Fibroblast of mammary gland (primary cell): ENCODE data around the gene ANK2.

Experiments used
- DNase-seq: peaks from one replicate; pipeline ENCODE4 v3.0.0-alpha.2; 2010; ENCODE audit warnings: low read depth
- H3K4me3 ChIP-seq: 2 replicates; pipeline ENCODE4 v1.5.1; 2011; ENCODE audit warnings: low read depth, mild to moderate bottlenecking, low read length, moderate library complexity; ENCODE audit not compliant: control insufficient read depth
- CTCF ChIP-seq: conservative IDR thresholded peaks from 2 replicates; pipeline ENCODE4 v1.5.1; 2011; ENCODE audit warnings: low read depth, low read length, inconsistent platforms; ENCODE audit not compliant: control insufficient read depth, insufficient read depth

Gene ANK2

GRCh38 chr4:113101669-113102068 is 52.2 kb downstream of the ANK2 start:
- TF ChIP-seq CTCF = no peak
- DNase-seq = peak; percentile 39

DNA sequence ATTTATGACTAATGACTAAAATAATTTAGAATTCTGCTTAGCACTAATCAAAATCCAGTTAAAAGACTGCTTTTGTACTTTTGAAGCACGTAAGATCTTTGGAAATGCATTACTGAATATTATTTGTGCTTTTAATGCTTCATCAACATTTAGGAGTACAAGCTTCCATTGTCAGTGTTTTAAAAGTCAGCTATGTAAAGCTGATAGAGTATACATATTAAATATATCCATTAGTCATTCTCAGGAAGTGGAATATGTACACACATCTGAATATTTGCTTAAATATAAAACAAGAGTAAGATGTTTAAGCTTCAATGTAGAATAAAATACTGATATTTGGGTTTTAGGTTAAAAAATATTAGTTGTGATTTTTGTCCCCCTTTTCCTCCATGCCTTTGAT is 54.1 kb downstream of the ANK2 start:
- DNase-seq = no peak

More at GRCh38 chr4:113101669-113102068, 52.2 kb downstream of the ANK2 start:
- H3K4me3 ChIP-seq = no peak overlapping the region

GRCh38 chr4:113106108-113106507 is 56.7 kb downstream of the ANK2 start:
- no peak overlapping the region for H3K4me3 ChIP-seq
- TF ChIP-seq CTCF = peak; percentile 52
- peak; percentile 66 for DNase-seq

More for the DNA sequence above, 54.1 kb downstream of the ANK2 start:
- no peak for TF ChIP-seq CTCF
- no peak overlapping the region for H3K4me3 ChIP-seq

- TF ChIP-seq CTCF = no peak
- DNase-seq = no peak
- H3K4me3 ChIP-seq = no peak overlapping the region
Measured at GRCh38 chr4:113109106-113109718, 59.8 kb downstream of the ANK2 start.

- no peak overlapping the region for H3K4me3 ChIP-seq
- TF ChIP-seq CTCF = no peak
- DNase-seq = no peak
Measured at GRCh38 chr4:113112338-113112978, 63.0 kb downstream of the ANK2 start.

DNA sequence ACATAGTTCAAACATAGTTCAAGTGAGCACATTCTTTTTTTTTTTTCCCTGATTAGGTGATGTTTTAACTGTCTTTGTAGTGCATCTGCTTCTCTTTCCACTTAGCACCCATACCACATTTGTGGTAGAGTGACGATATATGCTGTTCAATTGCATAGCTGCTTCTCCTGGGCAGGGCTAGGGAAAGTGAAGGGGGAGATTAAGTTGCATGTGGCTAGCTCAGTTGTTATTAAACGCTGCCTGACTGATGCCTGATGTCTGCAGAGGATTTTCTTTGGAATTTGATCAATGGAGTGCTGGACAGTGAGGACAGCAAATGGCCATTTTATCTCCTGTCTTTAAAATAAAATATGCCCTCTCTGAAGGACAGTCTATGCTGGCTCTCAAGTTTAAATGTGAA is 63.7 kb downstream of the ANK2 start:
- no peak for TF ChIP-seq CTCF
- no peak overlapping the region for H3K4me3 ChIP-seq

More for the DNA sequence above, 63.7 kb downstream of the ANK2 start:
- no peak for DNase-seq
